HepG2 (cell line): ENCODE results near the gene NOXO1. TPM values are rescaled to one million over a fixed set of nuclear protein-coding genes. Genes with fewer than 3 reads are reported as not detected.

ENCODE experiments used
- DDIT3 ChIP-seq: sonication (generic); formaldehyde crosslinking; IDR thresholded peaks from 2 replicates; pipeline ENCODE4 v1.4.0; 2020; ENCODE audit warnings: mild to moderate bottlenecking, missing genetic modification reagents
- ELF3 ChIP-seq: IDR thresholded peaks from 2 replicates; pipeline ENCODE4 v1.6.1; 2016; ENCODE audit warnings: missing genetic modification reagents, missing compliant biosample characterization
- HNF1A ChIP-seq, 2 experiments: sonication (generic) in 1 of 2; formaldehyde crosslinking in 1 of 2; IDR thresholded peaks; 2 replicates each; pipeline versions ENCODE4 v1.4.0 to v1.6.1; 2016 to 2020; ENCODE audit warnings: borderline replicate concordance in 1 of 2, low read depth in 1 of 2, mild to moderate bottlenecking in 1 of 2, missing genetic modification reagents in 1 of 2
- PAF1 ChIP-seq: IDR thresholded peaks from 2 replicates; pipeline ENCODE4 v1.6.1; 2016; ENCODE audit warnings: missing genetic modification reagents, missing compliant biosample characterization
- REXO4 ChIP-seq: sonication (generic); formaldehyde crosslinking; IDR thresholded peaks from 2 replicates; pipeline ENCODE4 v1.8.0; 2022; ENCODE audit warnings: missing genetic modification reagents, mild to moderate bottlenecking, borderline replicate concordance
- SIN3A ChIP-seq: IDR thresholded peaks from 2 replicates; pipeline ENCODE4 v1.6.1; 2011; ENCODE audit warnings: low read depth, mild to moderate bottlenecking, control low read depth, low read length, borderline replicate concordance
- SIX1 ChIP-seq: sonication (generic); formaldehyde crosslinking; IDR thresholded peaks from 2 replicates; pipeline ENCODE4 v1.4.0; 2020; ENCODE audit warnings: missing genetic modification reagents, borderline replicate concordance
- SMC3 ChIP-seq: IDR thresholded peaks from 2 replicates; pipeline ENCODE4 v1.6.1; 2011; ENCODE audit warnings: low read length, improper control_type of control experiment
- TP53 ChIP-seq: sonication (generic); formaldehyde crosslinking; conservative IDR thresholded peaks from 2 replicates; pipeline ENCODE4 v1.4.0; 2020; ENCODE audit warnings: missing genetic modification reagents
- ZNF414 ChIP-seq: sonication (generic); formaldehyde crosslinking; IDR thresholded peaks from 2 replicates; pipeline ENCODE4 v1.5.0; 2020; ENCODE audit warnings: missing genetic modification reagents
- ZNF589 ChIP-seq: sonication (generic); formaldehyde crosslinking; conservative IDR thresholded peaks from 2 replicates; pipeline ENCODE4 v1.8.0; 2022; ENCODE audit warnings: mild to moderate bottlenecking, moderate library complexity, missing genetic modification reagents
- ZNF605 ChIP-seq: sonication (generic); formaldehyde crosslinking; IDR thresholded peaks from 2 replicates; pipeline ENCODE4 v1.8.0; 2022; ENCODE audit warnings: mild to moderate bottlenecking, missing genetic modification reagents
- ZNF670 ChIP-seq: sonication (generic); formaldehyde crosslinking; IDR thresholded peaks from 2 replicates; pipeline ENCODE4 v1.8.0; 2022; ENCODE audit warnings: mild to moderate bottlenecking, missing genetic modification reagents, borderline replicate concordance
- ZNF83 ChIP-seq: sonication (generic); formaldehyde crosslinking; IDR thresholded peaks from 2 replicates; pipeline ENCODE4 v1.4.0; 2020; ENCODE audit warnings: missing genetic modification reagents, mild to moderate bottlenecking, borderline replicate concordance
- polyA plus RNA-seq, 8 experiments: library from polyadenylated mRNA; depleted of rRNA in 3 of 8; stranded (reverse) in 7 of 8; unstranded in 1 of 8; fragments of >200 nt; fragmentation: Illumina TruSeq in 4 of 8; extraction: Trizol in 4 of 8; gene quantifications; 2 replicates each; pipeline versions ENCODE4 v1.2.1 to v1.2.3, GENCODE V29; 2011 to 2016; ENCODE audit warnings: low read depth in 4 of 8, missing spikeins in 1 of 8, mixed read lengths in 1 of 8; ENCODE audit not compliant: insufficient read depth in 1 of 8
- total RNA-seq, 5 experiments: library from RNA; depleted of rRNA; stranded (reverse); fragments of >200 nt; fragmentation: Illumina TruSeq; extraction: Trizol; gene quantifications; 2 replicates each; pipeline ENCODE4 v1.2.3, GENCODE V29; 2016; ENCODE audit warnings: low read depth in 1 of 5
- TF ChIP-seq, protein P1 (sequence below): sonication (generic); formaldehyde crosslinking; IDR thresholded peaks from 2 replicates; pipeline ENCODE4 v1.4.0; 2020; ENCODE audit warnings: mild to moderate bottlenecking, low read depth, missing genetic modification reagents
- TF ChIP-seq, protein P2 (sequence below): sonication (generic); formaldehyde crosslinking; IDR thresholded peaks from 2 replicates; pipeline ENCODE4 v1.4.0; 2020; ENCODE audit warnings: mild to moderate bottlenecking, missing genetic modification reagents

The NOXO1 gene
- total and polyA plus RNA-seq, 2 of the 13 experiments (the other 11 are each of a cell fraction or from before 2014, with no cell fraction given): 0.69 to 1.4 TPM

DNA sequence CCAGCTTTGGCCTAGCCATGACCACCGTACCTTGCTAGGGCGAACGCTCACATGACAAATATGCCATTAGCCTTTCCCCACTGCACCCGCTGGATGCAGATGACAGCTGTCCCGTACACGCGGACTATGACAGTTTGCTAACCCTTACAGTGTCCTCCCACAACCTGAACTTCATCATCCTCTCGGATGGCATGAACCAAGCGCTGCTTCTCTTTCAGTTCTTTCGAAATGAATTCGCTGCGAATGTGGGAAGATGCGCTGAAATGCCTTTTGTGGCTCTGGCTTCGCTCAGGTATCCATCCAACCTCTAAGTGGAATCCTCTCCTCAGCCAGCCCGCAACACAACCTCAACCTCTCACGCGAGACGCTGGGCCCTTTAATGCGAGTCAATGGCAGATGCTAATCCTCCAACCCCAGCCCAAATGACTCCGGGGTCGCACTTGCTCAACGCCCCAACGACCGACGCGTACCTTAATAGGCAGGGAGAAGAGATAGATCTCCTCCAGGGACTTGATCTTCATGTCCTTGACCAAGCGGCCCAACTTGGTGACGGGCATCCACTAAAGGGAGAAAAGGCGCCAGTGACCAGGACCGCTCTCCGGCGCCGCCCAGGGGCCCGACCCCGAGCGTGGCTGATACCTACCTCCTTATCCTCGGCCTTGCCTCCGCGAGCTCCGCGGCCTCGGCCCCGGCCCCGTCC is 17.3 kb downstream of the NOXO1 start (continued):
- TF ChIP-seq ZNF670 (CRISPR knock-in tag): 0 out of 2 replicates have a peak, but pooled peaks have one; percentile 44
- TF ChIP-seq, protein P1, sequence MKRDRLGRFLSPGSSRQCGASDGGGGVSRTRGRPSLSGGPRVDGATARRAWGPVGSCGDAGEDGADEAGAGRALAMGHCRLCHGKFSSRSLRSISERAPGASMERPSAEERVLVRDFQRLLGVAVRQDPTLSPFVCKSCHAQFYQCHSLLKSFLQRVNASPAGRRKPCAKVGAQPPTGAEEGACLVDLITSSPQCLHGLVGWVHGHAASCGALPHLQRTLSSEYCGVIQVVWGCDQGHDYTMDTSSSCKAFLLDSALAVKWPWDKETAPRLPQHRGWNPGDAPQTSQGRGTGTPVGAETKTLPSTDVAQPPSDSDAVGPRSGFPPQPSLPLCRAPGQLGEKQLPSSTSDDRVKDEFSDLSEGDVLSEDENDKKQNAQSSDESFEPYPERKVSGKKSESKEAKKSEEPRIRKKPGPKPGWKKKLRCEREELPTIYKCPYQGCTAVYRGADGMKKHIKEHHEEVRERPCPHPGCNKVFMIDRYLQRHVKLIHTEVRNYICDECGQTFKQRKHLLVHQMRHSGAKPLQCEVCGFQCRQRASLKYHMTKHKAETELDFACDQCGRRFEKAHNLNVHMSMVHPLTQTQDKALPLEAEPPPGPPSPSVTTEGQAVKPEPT (CRISPR knock-in tag): no peak
- TF ChIP-seq SIX1 (CRISPR knock-in tag): no peak
- TF ChIP-seq PAF1 (CRISPR knock-in tag): no peak
- TF ChIP-seq HNF1A (IDR thresholded peaks at IDR 0.05; ENCODE audit: low read depth): no peak
- TF ChIP-seq HNF1A (CRISPR knock-in tag; IDR thresholded peaks at IDR 0.05; ENCODE audit: borderline replicate concordance): 0 out of 2 replicates have a peak, but pooled peaks have one; percentile 22
- TF ChIP-seq, protein P2, sequence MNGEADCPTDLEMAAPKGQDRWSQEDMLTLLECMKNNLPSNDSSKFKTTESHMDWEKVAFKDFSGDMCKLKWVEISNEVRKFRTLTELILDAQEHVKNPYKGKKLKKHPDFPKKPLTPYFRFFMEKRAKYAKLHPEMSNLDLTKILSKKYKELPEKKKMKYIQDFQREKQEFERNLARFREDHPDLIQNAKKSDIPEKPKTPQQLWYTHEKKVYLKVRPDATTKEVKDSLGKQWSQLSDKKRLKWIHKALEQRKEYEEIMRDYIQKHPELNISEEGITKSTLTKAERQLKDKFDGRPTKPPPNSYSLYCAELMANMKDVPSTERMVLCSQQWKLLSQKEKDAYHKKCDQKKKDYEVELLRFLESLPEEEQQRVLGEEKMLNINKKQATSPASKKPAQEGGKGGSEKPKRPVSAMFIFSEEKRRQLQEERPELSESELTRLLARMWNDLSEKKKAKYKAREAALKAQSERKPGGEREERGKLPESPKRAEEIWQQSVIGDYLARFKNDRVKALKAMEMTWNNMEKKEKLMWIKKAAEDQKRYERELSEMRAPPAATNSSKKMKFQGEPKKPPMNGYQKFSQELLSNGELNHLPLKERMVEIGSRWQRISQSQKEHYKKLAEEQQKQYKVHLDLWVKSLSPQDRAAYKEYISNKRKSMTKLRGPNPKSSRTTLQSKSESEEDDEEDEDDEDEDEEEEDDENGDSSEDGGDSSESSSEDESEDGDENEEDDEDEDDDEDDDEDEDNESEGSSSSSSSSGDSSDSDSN: peak; percentile 35; the same call in 1 of the 2 replicates
- 0 out of 2 replicates have a peak, but pooled peaks have one; percentile 34 for TF ChIP-seq ZNF589 (CRISPR knock-in tag)
- TF ChIP-seq ZNF414 (CRISPR knock-in tag): no peak
- no peak for TF ChIP-seq REXO4 (CRISPR knock-in tag)
- no peak for TF ChIP-seq TP53 (CRISPR knock-in tag)
- TF ChIP-seq DDIT3 (CRISPR knock-in tag): no peak
- TF ChIP-seq SMC3: no peak
- peak; percentile 38; the same call in 1 of the 2 replicates for TF ChIP-seq SIN3A
- 0 out of 2 replicates have a peak, but pooled peaks have one; percentile 5 for TF ChIP-seq ZNF605 (CRISPR knock-in tag)
- TF ChIP-seq ZNF83: no peak
- no peak for TF ChIP-seq ELF3 (CRISPR knock-in tag)
